Esophagus (tissue), 2 donors: ENCODE results near the gene LAMA1. TPM values are rescaled to one million over a fixed set of nuclear protein-coding genes. Genes with fewer than 3 reads are reported as not detected.

Experiments used
- H3K27ac ChIP-seq, 2 donors: one replicate each; pipeline ENCODE4 v1.5.1; 2013; ENCODE audit warnings: low read depth in 2 of 2, mild to moderate bottlenecking in 2 of 2, inconsistent platforms in 1 of 2, low read length in 1 of 2, moderate library complexity in 1 of 2
- H3K27me3 ChIP-seq, 2 donors: one replicate each; pipeline ENCODE4 v1.6.1; 2013; ENCODE audit warnings: low read length in 2 of 2, control low read depth in 1 of 2, mild to moderate bottlenecking in 1 of 2; ENCODE audit not compliant: insufficient read depth in 2 of 2, control insufficient read depth in 1 of 2
- H3K36me3 ChIP-seq, 2 donors: one replicate each; pipeline ENCODE4 v1.6.1; 2013; ENCODE audit warnings: low read length in 1 of 2; ENCODE audit not compliant: control insufficient read depth in 2 of 2, insufficient read depth in 2 of 2
- H3K4me1 ChIP-seq, 2 donors: one replicate each; pipeline ENCODE4 v1.6.1; 2013; ENCODE audit warnings: low read length in 1 of 2; ENCODE audit not compliant: control insufficient read depth in 2 of 2, insufficient read depth in 2 of 2
- H3K4me3 ChIP-seq, 2 donors: one replicate each; pipeline ENCODE4 v1.5.1; 2013; ENCODE audit warnings: low read length in 2 of 2, mild to moderate bottlenecking in 2 of 2, low read depth in 1 of 2, moderate library complexity in 1 of 2
- H3K9me3 ChIP-seq, 2 donors: one replicate each; pipeline ENCODE4 v1.6.1; 2013; ENCODE audit warnings: mild to moderate bottlenecking in 2 of 2, low read depth in 1 of 2, low read length in 1 of 2, moderate library complexity in 1 of 2; ENCODE audit not compliant: control insufficient read depth in 2 of 2, insufficient read depth in 1 of 2
- WGBS, 2 donors: extraction: QIAGEN DNeasy Blood & Tissue Kit; methylation state at CpG; one replicate each; pipeline ENCODE4 v1.1.7; 2013; 5-methylcytosine and 5-hydroxymethylcytosine counted together
- polyA plus RNA-seq, 2 donors: library from polyadenylated mRNA; stranded (reverse); fragments of 200-250 nt; gene quantifications; one replicate each; pipeline ENCODE4 v1.2.3, GENCODE V29; 2013
- donor health status: healthy with polysubstance abuse.
- donor health status: Bipolar disorder and iron deficiency.

The LAMA1 gene
- polyA plus RNA-seq, 2 donors, result 0.16 to 0.27 TPM

- Histone ChIP-seq H3K27ac (no peak overlapping the region), H3K4me1 (no peaks in the 10 kb centered on the region), H3K36me3 (no peaks in the 10 kb centered on the region), H3K4me3 (no peak overlapping the region), H3K9me3 (no peaks in the 10 kb centered on the region), H3K27me3 (no peaks in the 10 kb centered on the region)
- 79 to 80% methylated on average over 7 of the region's 7 CpGs for WGBS, 2 donors
Observed at GRCh38 chr18:6983366-6983765, 134.2 kb downstream of the LAMA1 start.

DNA sequence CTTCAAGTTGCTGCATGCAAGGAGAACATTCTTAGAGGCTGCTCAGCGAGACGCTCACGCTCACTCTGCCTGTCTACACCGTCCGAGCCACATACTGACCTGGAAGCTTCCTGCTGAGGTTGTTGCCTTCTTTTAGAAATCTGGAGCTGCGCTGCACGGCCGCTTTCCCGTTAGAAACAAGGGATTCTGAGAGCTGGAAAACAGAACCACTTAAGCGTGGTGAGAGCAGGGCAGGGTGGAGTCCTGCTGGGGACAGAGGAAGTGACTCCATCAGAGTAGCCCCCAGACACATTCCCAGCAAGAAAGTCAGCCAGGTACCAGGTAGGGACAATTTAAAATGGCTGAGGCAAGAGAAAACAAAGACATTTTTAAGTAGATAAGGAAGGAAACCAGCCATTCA, 135.2 kb downstream of the LAMA1 start:
- Histone ChIP-seq H3K4me3 (no peak overlapping the region), H3K27me3 (no peaks in the 10 kb centered on the region), H3K9me3 (no peaks in the 10 kb centered on the region), H3K36me3 (no peaks in the 10 kb centered on the region), H3K27ac (no peak overlapping the region), H3K4me1 (no peaks in the 10 kb centered on the region)
- 81 to 94% methylated on average over 10 of the region's 10 CpGs for WGBS, 2 donors

DNA sequence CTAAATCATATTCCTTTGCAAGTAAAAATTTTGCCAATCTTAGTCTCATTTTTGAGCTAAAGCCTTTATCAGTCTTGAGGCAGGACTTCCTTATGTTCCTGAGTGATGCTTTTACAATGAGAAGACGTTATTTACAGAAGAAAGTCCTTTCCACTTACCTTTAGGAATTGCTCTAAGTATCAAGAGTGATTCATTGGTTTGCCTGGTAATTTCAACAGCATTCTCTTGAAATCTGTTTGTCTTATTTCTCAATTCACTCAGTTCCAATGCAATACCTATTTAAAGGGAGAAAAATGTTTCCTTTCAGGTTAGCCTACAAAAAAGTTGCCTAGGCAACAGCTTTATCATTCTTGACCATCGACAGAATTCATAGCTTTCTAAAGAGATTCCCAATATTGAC, 137.2 kb downstream of the LAMA1 start:
- H3K27ac ChIP-seq, result no peak overlapping the region
- no peaks in the 10 kb centered on the region for H3K4me1 ChIP-seq
- no peaks in the 10 kb centered on the region for H3K9me3 ChIP-seq
- no peaks in the 10 kb centered on the region for H3K27me3 ChIP-seq
- no peak overlapping the region for H3K4me3 ChIP-seq
- no peaks in the 10 kb centered on the region for H3K36me3 ChIP-seq
- WGBS, 2 donors, result 61 to 66% methylated on average over 2 of the region's 2 CpGs

DNA sequence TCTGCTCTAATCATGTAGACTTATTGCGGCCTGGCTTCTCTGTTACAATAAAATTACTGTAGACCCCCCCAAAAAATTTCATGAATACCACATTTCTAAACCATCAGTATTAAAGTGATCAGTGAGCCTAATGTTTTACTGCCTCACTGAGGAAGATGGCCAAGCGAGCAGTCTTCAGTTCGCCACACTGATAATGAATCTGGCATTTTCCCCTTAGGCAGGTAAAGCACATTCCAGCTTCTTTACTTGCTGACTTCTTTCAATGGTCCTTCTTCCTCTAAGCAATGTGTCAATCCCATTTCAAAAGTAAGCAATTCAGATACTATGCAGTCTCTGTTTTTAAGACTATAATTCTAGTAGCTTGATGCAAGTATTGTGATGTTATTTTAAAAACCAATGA, 137.6 kb downstream of the LAMA1 start:
- no peaks in the 10 kb centered on the region for H3K9me3 ChIP-seq
- H3K4me1 ChIP-seq, result no peaks in the 10 kb centered on the region
- H3K36me3 ChIP-seq, result no peaks in the 10 kb centered on the region
- no peaks in the 10 kb centered on the region for H3K27me3 ChIP-seq
- H3K27ac ChIP-seq, result no peak overlapping the region
- 95 to 99% methylated on average over 3 of the region's 3 CpGs for WGBS, 2 donors
- H3K4me3 ChIP-seq, result no peak overlapping the region

DNA sequence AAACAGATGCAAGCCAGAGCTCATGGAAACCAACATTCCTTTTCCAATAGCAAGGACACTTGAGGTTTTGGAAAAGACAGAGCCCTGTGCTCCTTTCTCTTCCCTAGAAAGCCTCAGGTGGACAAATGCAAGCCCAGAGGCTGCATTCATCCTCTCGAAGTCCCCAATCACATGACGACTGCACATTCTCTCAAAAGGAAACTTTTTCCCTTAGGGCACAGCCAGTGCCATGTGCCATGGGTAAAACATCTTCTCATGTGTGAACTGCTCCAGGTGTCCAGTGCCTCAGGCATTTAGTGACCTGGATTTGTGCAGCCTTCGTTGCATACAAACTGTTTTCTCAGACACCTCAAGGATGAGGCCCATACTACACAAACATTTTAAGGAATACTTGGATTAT, 140.7 kb downstream of the LAMA1 start:
- no peak overlapping the region for H3K27ac ChIP-seq
- H3K4me1 ChIP-seq, result no peaks in the 10 kb centered on the region
- no peaks in the 10 kb centered on the region for H3K9me3 ChIP-seq
- WGBS, 2 donors, result 64 to 78% methylated on average over 3 of the region's 3 CpGs
- no peak overlapping the region for H3K4me3 ChIP-seq
- H3K36me3 ChIP-seq, result no peaks in the 10 kb centered on the region
- no peaks in the 10 kb centered on the region for H3K27me3 ChIP-seq

GRCh38 chr18:6975084-6975483, 142.5 kb downstream of the LAMA1 start:
- Histone ChIP-seq H3K4me1 (no peaks in the 10 kb centered on the region), H3K9me3 (no peaks in the 10 kb centered on the region), H3K4me3 (no peak overlapping the region), H3K27me3 (no peaks in the 10 kb centered on the region), H3K36me3 (no peaks in the 10 kb centered on the region), H3K27ac (no peak overlapping the region)
- WGBS, 2 donors, result 84 to 95% methylated on average over 6 of the region's 6 CpGs

DNA sequence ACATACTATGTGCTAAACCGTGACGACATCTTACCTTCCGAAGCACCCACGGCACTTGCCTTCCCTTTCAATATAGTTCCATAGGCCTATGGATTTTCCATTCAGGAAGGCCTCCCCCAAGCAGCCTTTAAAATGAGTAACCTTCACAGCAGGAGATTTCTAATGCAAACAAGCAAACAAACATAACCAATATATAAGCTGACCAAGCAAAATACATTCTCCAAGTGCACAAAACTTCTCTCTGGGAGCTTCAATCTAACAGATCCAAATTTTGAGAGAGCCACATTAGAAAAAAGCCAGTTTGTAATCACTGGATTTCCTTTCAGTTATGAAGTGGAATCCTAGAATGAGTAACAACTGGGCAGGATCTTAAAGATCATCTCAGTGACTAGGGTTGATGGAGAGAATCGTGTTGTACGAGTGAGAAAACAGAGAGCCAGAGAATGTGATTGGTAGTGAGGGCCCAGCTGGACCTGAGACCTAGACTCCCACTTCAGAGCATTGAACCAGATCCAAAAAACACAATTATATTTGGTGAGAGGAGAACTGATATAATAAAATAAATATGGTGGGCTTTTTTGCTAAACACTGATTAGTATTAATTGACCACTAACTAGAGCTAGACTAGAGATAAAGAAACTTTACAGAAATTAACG, 145.6 kb downstream of the LAMA1 start:
- no peaks in the 10 kb centered on the region for H3K4me1 ChIP-seq
- WGBS, 2 donors, result 85 to 88% methylated on average over 7 of the region's 7 CpGs
- H3K4me3 ChIP-seq, result no peak overlapping the region
- no peaks in the 10 kb centered on the region for H3K36me3 ChIP-seq
- no peaks in the 10 kb centered on the region for H3K9me3 ChIP-seq
- H3K27me3 ChIP-seq, result no peaks in the 10 kb centered on the region
- H3K27ac ChIP-seq, result no peak overlapping the region

- Histone ChIP-seq H3K4me1 (no peaks in the 10 kb centered on the region), H3K4me3 (no peak overlapping the region), H3K36me3 (no peaks in the 10 kb centered on the region), H3K27ac (no peak overlapping the region), H3K9me3 (no peaks in the 10 kb centered on the region), H3K27me3 (no peaks in the 10 kb centered on the region)
- WGBS, 2 donors, result 89 to 92% methylated on average over 2 of the region's 2 CpGs
Observed at GRCh38 chr18:6963452-6964097, 154.0 kb downstream of the LAMA1 start.

GRCh38 chr18:6962571-6963451, 154.8 kb downstream of the LAMA1 start:
- no peaks in the 10 kb centered on the region for H3K36me3 ChIP-seq
- no peak overlapping the region for H3K4me3 ChIP-seq
- no peaks in the 10 kb centered on the region for H3K4me1 ChIP-seq
- no peaks in the 10 kb centered on the region for H3K27me3 ChIP-seq
- no peaks in the 10 kb centered on the region for H3K9me3 ChIP-seq
- no peak overlapping the region for H3K27ac ChIP-seq
- WGBS, 2 donors, result 82 to 83% methylated on average over 9 of the region's 9 CpGs
